K562 (cell line): ENCODE data around the gene CHRNG. TPM values are rescaled to one million over a fixed set of nuclear protein-coding genes. Genes with fewer than 3 reads are reported as not detected.

Source experiments
- ATAC-seq: fragments of 200-7000 bp; cut with Tn5 transposase; 3 replicates; pipeline ENCODE4 v1.9.1; 2020; ENCODE audit warnings: moderate library complexity
- BruUV-seq: library from RNA; stranded (reverse); fragments of 400-500 nt; replicated peaks from 2 replicates; lab custom pipeline; 2021; lab: Mats Ljungman, UMichigan
- CTCF ChIA-PET: fragments of 300-600 bp; formaldehyde crosslinking; extraction: SDS; loops from one replicate; lab custom pipeline; 2021; ENCODE audit warnings: low intra/inter-chr PET ratio; lab: Yijun Ruan, JAX
- POLR2A ChIA-PET: fragments of 300-600, 350-650 bp; sonication (Branson Sonifier 250); formaldehyde crosslinking; extraction: SDS; loops from one replicate; lab custom pipeline; 2021; ENCODE audit warnings: antibody characterized with exemption, inconsistent platforms; lab: Yijun Ruan, JAX
- DNase-seq, 4 experiments: peaks; one replicate each; pipeline versions ENCODE4 v3.0.0 to v3.0.0-alpha.2; 2011 to 2018; ENCODE audit warnings: low spot score in 3 of 4, mixed read lengths in 3 of 4; ENCODE audit errors: extremely low read depth in 1 of 4
- FAIRE-seq: peaks from 2 replicates; lab custom pipeline; 2011; peaks lifted over from hg19 to GRCh38; lab: Jason Lieb, UNC
- H2AFZ ChIP-seq: 2 replicates; pipeline ENCODE4 v1.6.0; 2011; ENCODE audit warnings: low read depth, low read length, control low read depth, inconsistent platforms
- H3K27ac ChIP-seq: fragments of 200-600 bp; 3 replicates; pipeline ENCODE4 v1.8.0; 2011; ENCODE audit warnings: low read depth, mild to moderate bottlenecking, control low read depth, inconsistent platforms, low read length, moderate library complexity, mixed read lengths; ENCODE audit errors: extremely low read depth
- H3K27me3 ChIP-seq, 2 experiments: fragments of 300-600 bp in 1 of 2; 2 replicates in 1 of 2; 3 replicates in 1 of 2; pipeline versions ENCODE4 v1.6.0 to v1.8.0; 2011; ENCODE audit warnings: inconsistent platforms in 2 of 2, low read length in 2 of 2, mild to moderate bottlenecking in 1 of 2, mixed read lengths in 1 of 2, moderate library complexity in 1 of 2; ENCODE audit not compliant: control insufficient read depth in 2 of 2, insufficient read depth in 2 of 2
- H3K36me3 ChIP-seq: fragments of 300-600 bp; 3 replicates; pipeline ENCODE4 v1.8.0; 2011; ENCODE audit warnings: mild to moderate bottlenecking, low read length, inconsistent platforms; ENCODE audit not compliant: control insufficient read depth, insufficient read depth
- H3K4me1 ChIP-seq, 2 experiments: fragments of 200-600 bp in 1 of 2; replicated peaks in 1 of 2; 2 replicates in 1 of 2; 3 replicates in 1 of 2; pipeline versions ENCODE4 v1.5.1 to v1.8.0; 2011; ENCODE audit warnings: inconsistent platforms in 2 of 2, low read length in 2 of 2, mild to moderate bottlenecking in 1 of 2, mixed read lengths in 1 of 2, moderate library complexity in 1 of 2; ENCODE audit not compliant: control insufficient read depth in 2 of 2, insufficient read depth in 2 of 2
- H3K4me2 ChIP-seq: 2 replicates; pipeline ENCODE4 v1.6.1; 2011; ENCODE audit warnings: low read length, control low read depth, inconsistent platforms, mixed read lengths; ENCODE audit not compliant: insufficient read depth
- H3K4me3 ChIP-seq: fragments of 200-600 bp; sonication (generic), shearing (Covaris generic); 2 replicates; pipeline ENCODE4 v1.5.1; 2016; ENCODE audit warnings: control low read depth, inconsistent platforms
- H3K79me2 ChIP-seq: fragments of 200-600 bp; 3 replicates; pipeline ENCODE4 v1.8.0; 2011; ENCODE audit warnings: low read length, inconsistent platforms; ENCODE audit not compliant: control insufficient read depth, insufficient read depth
- H3K9ac ChIP-seq, 2 experiments: 2 replicates each; pipeline versions ENCODE4 v1.6.0 to v1.6.1; 2011; ENCODE audit warnings: low read depth in 2 of 2, low read length in 2 of 2, control low read depth in 1 of 2, inconsistent platforms in 1 of 2, mild to moderate bottlenecking in 1 of 2, mixed read lengths in 1 of 2; ENCODE audit not compliant: insufficient read depth in 1 of 2
- H3K9me1 ChIP-seq: one replicate; pipeline ENCODE4 v1.6.0; 2011; ENCODE audit warnings: inconsistent platforms, mild to moderate bottlenecking, low read length, moderate library complexity; ENCODE audit not compliant: control insufficient read depth, insufficient read depth
- H3K9me3 ChIP-seq: replicated peaks from 2 replicates; pipeline ENCODE4 v1.5.1; 2011; ENCODE audit warnings: low read depth, low read length, inconsistent platforms; ENCODE audit not compliant: control insufficient read depth, insufficient read depth
- H4K20me1 ChIP-seq: replicated peaks from 2 replicates; pipeline ENCODE4 v1.6.1; 2011; ENCODE audit warnings: low read length, inconsistent platforms, mixed read lengths; ENCODE audit not compliant: control insufficient read depth, insufficient read depth
- C11orf30 ChIP-seq: fragments of 450-650 bp; IDR thresholded peaks from 2 replicates; pipeline ENCODE4 v1.6.1; 2016; ENCODE audit warnings: low read depth, mild to moderate bottlenecking
- CREB3 ChIP-seq: fragments of 450-650 bp; conservative IDR thresholded peaks from 2 replicates; pipeline ENCODE4 v1.6.1; 2016; ENCODE audit warnings: missing genetic modification characterization, low read depth, mild to moderate bottlenecking, missing compliant biosample characterization, moderate library complexity
- FOSL1 ChIP-seq: fragments of 200-800 bp; sonication (Bioruptor generic); conservative IDR thresholded peaks from 2 replicates; pipeline ENCODE4 v1.6.1; 2016; ENCODE audit warnings: missing genetic modification characterization, missing compliant biosample characterization
- KAT8 ChIP-seq: fragments of 450-650 bp; IDR thresholded peaks from 2 replicates; pipeline ENCODE4 v1.6.1; 2016; ENCODE audit warnings: low read depth, mild to moderate bottlenecking
- MCM7 ChIP-seq, 2 experiments: fragments of 450-650 bp; IDR thresholded peaks; 2 replicates each; pipeline ENCODE4 v1.6.1; 2016 to 2018
- NELFE ChIP-seq: IDR thresholded peaks from 2 replicates; pipeline ENCODE4 v1.6.1; 2011; ENCODE audit warnings: mild to moderate bottlenecking; ENCODE audit not compliant: insufficient read depth, insufficient read length
- NR4A1 ChIP-seq, 2 experiments: fragments of 250-450 bp in 1 of 2; fragments of 450-650 bp in 1 of 2; sonication (Bioruptor Pico) in 1 of 2; IDR thresholded peaks; 2 replicates each; pipeline versions ENCODE4 v1.4.0 to v1.6.1; 2016 to 2020; ENCODE audit warnings: mild to moderate bottlenecking in 2 of 2, missing compliant biosample characterization in 1 of 2, missing genetic modification characterization in 1 of 2, moderate library complexity in 1 of 2
- POLR2AphosphoS5 ChIP-seq: IDR thresholded peaks from 2 replicates; pipeline ENCODE4 v1.6.1; 2011; ENCODE audit warnings: mild to moderate bottlenecking, low read depth, low read length, moderate library complexity; ENCODE audit not compliant: control insufficient read depth, insufficient read depth
- RCOR1 ChIP-seq, 2 experiments: IDR thresholded peaks; 2 replicates each; pipeline ENCODE4 v1.6.1; 2012; ENCODE audit warnings: low read depth in 2 of 2, low read length in 2 of 2, borderline replicate concordance in 1 of 2, improper control_type of control experiment in 1 of 2
- SLC30A9 ChIP-seq: fragments of 250-450 bp; sonication (Bioruptor Pico); IDR thresholded peaks from 2 replicates; pipeline ENCODE4 v1.8.0; 2022; ENCODE audit warnings: mild to moderate bottlenecking, moderate library complexity
- SREBF1 ChIP-seq: fragments of 150-350 bp; IDR thresholded peaks from 2 replicates; pipeline ENCODE4 v1.6.1; 2014; ENCODE audit warnings: antibody characterized with exemption, low read depth, low read length, borderline replicate concordance
- TFE3 ChIP-seq: fragments of 450-650 bp; formaldehyde crosslinking; IDR thresholded peaks from 2 replicates; pipeline ENCODE4 v1.4.0; 2020; ENCODE audit warnings: mild to moderate bottlenecking, mixed read lengths
- ZNF124 ChIP-seq: sonication (generic); formaldehyde crosslinking; IDR thresholded peaks from 2 replicates; pipeline ENCODE4 v1.8.1; 2022; ENCODE audit warnings: missing genetic modification reagents
- ZNF518B ChIP-seq: fragments of 250-450 bp; sonication (Bioruptor Pico); IDR thresholded peaks from 2 replicates; pipeline ENCODE4 v1.5.0; 2021; ENCODE audit warnings: mild to moderate bottlenecking, moderate library complexity
- WGBS: fragments of 100-300 bp; shearing (Covaris generic); methylation state at CpG from one replicate; pipeline ENCODE4 v1.1.6; 2016; ENCODE audit warnings: low coverage, mixed read lengths; ENCODE audit not compliant: insufficient coverage; ENCODE audit errors: missing lambda C conversion rate; 5-methylcytosine and 5-hydroxymethylcytosine counted together
- in situ Hi-C: fragments of 300-500 bp; cut with MboI; formaldehyde crosslinking; loops from 4 replicates; pipeline ENCODE4 v1.15.0; 2018; ENCODE audit warnings: inconsistent platforms, mixed read lengths
- intact Hi-C: fragments of 100-400 bp; cut with micrococcal nuclease; formaldehyde crosslinking; loops from 2 replicates; pipeline ENCODE4 v1.14.2; 2022
- polyA plus RNA-seq, 8 experiments: library from polyadenylated mRNA; depleted of rRNA in 4 of 8; stranded (reverse) in 5 of 8; unstranded in 3 of 8; fragments of >200 nt; fragmentation: Nextera tagmentation in 2 of 8; fragmentation: Illumina TruSeq in 1 of 8; extraction: Ambion mirVana in 2 of 8; extraction: Trizol in 1 of 8; gene quantifications; 2 replicates each; pipeline versions ENCODE4 v1.2.1 to v1.2.3, GENCODE V29; 2011 to 2014; ENCODE audit warnings: inconsistent platforms in 1 of 8, missing spikeins in 1 of 8
- total RNA-seq, 7 experiments: library from RNA; depleted of rRNA in 6 of 7; stranded (reverse); fragments of >200 nt in 6 of 7; fragmentation: Illumina TruSeq in 2 of 7; extraction: Trizol in 2 of 7; gene quantifications; 2 replicates each; pipeline versions ENCODE4 v1.2.1 to v1.2.3, GENCODE V29; 2011 to 2021; ENCODE audit warnings: low replicate concordance in 1 of 7

CHRNG gene
- total and polyA plus RNA-seq, 9 of the 15 experiments (the other 6 are each of a cell fraction or from before 2014, with no cell fraction given) = not detected

DNA sequence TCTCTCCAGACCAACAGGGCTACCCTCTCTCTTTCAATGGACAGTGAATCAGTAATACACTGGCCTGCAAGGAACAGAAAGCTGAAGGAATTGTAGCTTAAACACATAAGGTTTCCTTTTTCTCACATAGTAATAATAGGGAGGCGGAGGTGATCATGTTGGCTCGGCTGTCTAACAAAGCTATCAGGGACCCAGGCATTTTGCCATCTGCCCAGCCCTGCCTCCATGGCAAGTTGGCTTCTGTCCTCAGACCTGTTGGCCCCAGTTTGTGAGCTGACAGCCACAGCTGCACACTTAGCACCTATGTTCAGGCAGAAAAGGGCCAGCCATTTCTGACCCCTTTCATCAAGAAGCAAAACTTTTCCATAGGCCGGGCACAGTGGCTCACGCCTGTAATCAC lies 2.0 kb upstream of the CHRNG start:
- in situ Hi-C loops (no loop called here), intact Hi-C loops (no loop called here)
- H3K79me2 ChIP-seq = no peaks in the 10 kb centered on the region
- WGBS = 47% methylated on average over 2 of the region's 4 CpGs
- H2AFZ ChIP-seq = no peak overlapping the region
- FAIRE-seq (no peak), ATAC-seq (no peak), DNase-seq (no peak)
- H3K4me2 ChIP-seq = no peak overlapping the region
- H3K36me3 ChIP-seq = no peaks in the 10 kb centered on the region
- H3K9me1 ChIP-seq = no peaks in the 10 kb centered on the region
- ChIA-PET POLR2A (no interaction called here), CTCF (no interaction called here)
- H3K4me1 ChIP-seq = peaks cover 0 to 28% of the 10 kb centered on the region in 2 experiments; a peak in 2 of 5 replicates
- no peak overlapping the region for H3K27ac ChIP-seq
- BruUV-seq = no TSS peak
- H3K9me3 ChIP-seq = no peaks in the 10 kb centered on the region
- H3K27me3 ChIP-seq = no peaks in the 10 kb centered on the region
- no peaks in the 10 kb centered on the region for H4K20me1 ChIP-seq
- H3K4me3 ChIP-seq = no peak overlapping the region
- no peak overlapping the region for H3K9ac ChIP-seq
- TF ChIP-seq NR4A1 (CRISPR knock-in tag; IDR thresholded peaks at IDR 0.05) (no peak), NR4A1 (tag; IDR thresholded peaks at IDR 0.05) (no peak), TFE3 (no peak), SLC30A9 (CRISPR knock-in tag) (no peak), ZNF124 (CRISPR knock-in tag) (no peak), SREBF1 (no peak), NELFE (no peak), CREB3 (no peak), RCOR1 (IDR thresholded peaks at IDR 0.05; ENCODE audit: borderline replicate concordance in 1 of 2, low read depth in 2 of 2, low read length in 2 of 2) (no peak), ZNF518B (no peak), MCM7 (IDR thresholded peaks at IDR 0.05) (no peak), C11orf30 (no peak), KAT8 (no peak), POLR2AphosphoS5 (no peak), FOSL1 (tag) (no peak)
